Neural crest cell (in vitro differentiated cells): ENCODE results near the gene TPD52L1. TPM values are rescaled to one million over a fixed set of nuclear protein-coding genes. Genes with fewer than 3 reads are reported as not detected.

Experiments used
- DNase-seq: peaks from one replicate; pipeline ENCODE4 v3.0.0; 2021; ENCODE audit warnings: low read depth, mixed read lengths, low spot score
- H3K27ac Mint-ChIP-seq: one replicate; pipeline ENCODE4 v1.8.0; 2021; ENCODE audit warnings: mild to moderate bottlenecking, mixed read lengths; ENCODE audit not compliant: unreplicated experiment
- H3K27me3 Mint-ChIP-seq: 2 replicates; pipeline ENCODE4 v1.8.0; 2021; ENCODE audit warnings: low read depth, mild to moderate bottlenecking, mixed read lengths
- H3K36me3 Mint-ChIP-seq: 2 replicates; pipeline ENCODE4 v1.8.0; 2021; ENCODE audit warnings: low read depth, mild to moderate bottlenecking, mixed read lengths
- H3K4me1 Mint-ChIP-seq: 2 replicates; pipeline ENCODE4 v1.8.0; 2021; ENCODE audit warnings: mixed read lengths
- H3K4me3 Mint-ChIP-seq: one replicate; pipeline ENCODE4 v1.8.0; 2021; ENCODE audit warnings: mild to moderate bottlenecking, mixed read lengths
- H3K9me3 Mint-ChIP-seq: 2 replicates; pipeline ENCODE4 v1.8.0; 2021; ENCODE audit warnings: mixed read lengths
- total RNA-seq: library from RNA; stranded (reverse); gene quantifications from 2 replicates; pipeline ENCODE4 v1.2.1, GENCODE V29; 2021
- TF ChIP-seq, protein P1 (sequence below): fragments of 200-600 bp; sonication (generic); conservative IDR thresholded peaks from 2 replicates; pipeline ENCODE4 v1.5.0; 2021; ENCODE audit warnings: antibody characterized with exemption, mild to moderate bottlenecking

Gene TPD52L1
- total RNA-seq, 1 donor from 2014 or later, result 2.9 TPM

DNA sequence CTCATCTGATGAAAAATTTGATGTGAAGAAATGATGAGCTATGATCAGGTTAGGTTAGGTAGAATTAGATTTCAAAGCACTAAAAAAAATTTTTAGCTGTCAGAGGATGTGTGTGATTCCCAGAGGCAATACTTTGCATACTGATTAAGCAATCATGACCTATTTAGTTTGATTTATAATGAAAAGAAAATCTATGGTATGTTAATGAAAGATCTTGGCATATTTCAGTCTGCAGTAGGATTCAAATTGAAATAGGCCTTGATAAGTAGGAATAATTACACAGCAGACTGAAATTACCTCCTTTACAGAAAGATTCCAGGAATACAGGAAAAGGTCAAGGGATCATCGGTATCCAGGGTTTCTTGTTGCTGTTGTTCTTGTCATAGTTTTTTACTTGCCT lies 78.9 kb downstream of the TPD52L1 start:
- DNase-seq, result no peak
- Mint-ChIP-seq H3K4me3 (no peak overlapping the region), H3K9me3 (no peaks in the 10 kb centered on the region), H3K27me3 (no peaks in the 10 kb centered on the region), H3K27ac (no peak overlapping the region), H3K36me3 (no peaks in the 10 kb centered on the region), H3K4me1 (peaks cover 4% of the 10 kb centered on the region)
- TF ChIP-seq, protein P1, sequence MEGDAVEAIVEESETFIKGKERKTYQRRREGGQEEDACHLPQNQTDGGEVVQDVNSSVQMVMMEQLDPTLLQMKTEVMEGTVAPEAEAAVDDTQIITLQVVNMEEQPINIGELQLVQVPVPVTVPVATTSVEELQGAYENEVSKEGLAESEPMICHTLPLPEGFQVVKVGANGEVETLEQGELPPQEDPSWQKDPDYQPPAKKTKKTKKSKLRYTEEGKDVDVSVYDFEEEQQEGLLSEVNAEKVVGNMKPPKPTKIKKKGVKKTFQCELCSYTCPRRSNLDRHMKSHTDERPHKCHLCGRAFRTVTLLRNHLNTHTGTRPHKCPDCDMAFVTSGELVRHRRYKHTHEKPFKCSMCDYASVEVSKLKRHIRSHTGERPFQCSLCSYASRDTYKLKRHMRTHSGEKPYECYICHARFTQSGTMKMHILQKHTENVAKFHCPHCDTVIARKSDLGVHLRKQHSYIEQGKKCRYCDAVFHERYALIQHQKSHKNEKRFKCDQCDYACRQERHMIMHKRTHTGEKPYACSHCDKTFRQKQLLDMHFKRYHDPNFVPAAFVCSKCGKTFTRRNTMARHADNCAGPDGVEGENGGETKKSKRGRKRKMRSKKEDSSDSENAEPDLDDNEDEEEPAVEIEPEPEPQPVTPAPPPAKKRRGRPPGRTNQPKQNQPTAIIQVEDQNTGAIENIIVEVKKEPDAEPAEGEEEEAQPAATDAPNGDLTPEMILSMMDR, result no peak

GRCh38 chr6:125233202-125233601 lies 79.6 kb downstream of the TPD52L1 start:
- no peaks in the 10 kb centered on the region for H3K27me3 Mint-ChIP-seq
- H3K27ac Mint-ChIP-seq, result no peak overlapping the region
- H3K36me3 Mint-ChIP-seq, result no peaks in the 10 kb centered on the region
- peaks cover 4% of the 10 kb centered on the region for H3K4me1 Mint-ChIP-seq
- TF ChIP-seq, protein P1, result no peak
- no peak for DNase-seq
- H3K4me3 Mint-ChIP-seq, result no peak overlapping the region
- H3K9me3 Mint-ChIP-seq, result no peaks in the 10 kb centered on the region

- H3K36me3 Mint-ChIP-seq, result peaks cover 11% of the 10 kb centered on the region
- H3K4me1 Mint-ChIP-seq, result peaks cover 4% of the 10 kb centered on the region
- peaks cover 14% of the 10 kb centered on the region for H3K9me3 Mint-ChIP-seq
- H3K4me3 Mint-ChIP-seq, result no peak overlapping the region
- H3K27me3 Mint-ChIP-seq, result no peaks in the 10 kb centered on the region
- H3K27ac Mint-ChIP-seq, result no peak overlapping the region
- TF ChIP-seq, protein P1, result no peak
- DNase-seq, result no peak
Measured at GRCh38 chr6:125236536-125237327, 83.2 kb downstream of the TPD52L1 start.

- Mint-ChIP-seq H3K4me1 (peaks cover 1% of the 10 kb centered on the region), H3K27ac (no peak overlapping the region), H3K27me3 (no peaks in the 10 kb centered on the region), H3K9me3 (peaks cover 23% of the 10 kb centered on the region), H3K4me3 (no peak overlapping the region), H3K36me3 (peaks cover 19% of the 10 kb centered on the region)
- no peak for DNase-seq
- TF ChIP-seq, protein P1, result no peak
Measured at GRCh38 chr6:125237764-125238163, 84.2 kb downstream of the TPD52L1 start.

DNA sequence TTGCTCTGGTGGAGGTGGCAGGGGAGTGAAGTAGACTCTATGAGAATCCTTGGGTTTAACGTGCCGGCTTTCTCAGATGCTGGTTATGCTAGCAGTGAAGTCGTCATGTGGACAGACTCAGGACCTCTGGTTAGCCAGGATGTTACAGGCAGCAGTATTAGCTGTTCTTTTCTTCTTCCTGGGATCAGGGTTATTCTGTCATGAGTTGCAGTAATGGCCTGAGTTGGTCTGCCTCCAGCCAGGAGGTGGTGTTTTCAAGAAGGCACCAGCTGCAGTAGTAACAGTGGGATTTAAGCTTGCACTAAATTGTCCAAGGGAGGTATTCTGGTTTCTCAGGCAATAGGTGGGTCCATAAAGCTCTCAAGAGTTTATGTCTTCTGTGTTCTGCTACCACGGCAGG lies 91.5 kb downstream of the TPD52L1 start:
- peaks cover 19% of the 10 kb centered on the region for H3K9me3 Mint-ChIP-seq
- TF ChIP-seq, protein P1, result no peak
- H3K27me3 Mint-ChIP-seq, result no peaks in the 10 kb centered on the region
- no peak overlapping the region for H3K27ac Mint-ChIP-seq
- no peaks in the 10 kb centered on the region for H3K4me1 Mint-ChIP-seq
- H3K4me3 Mint-ChIP-seq, result no peak overlapping the region
- DNase-seq, result no peak
- peaks cover 18% of the 10 kb centered on the region for H3K36me3 Mint-ChIP-seq
